PFSK-1 (cell line): ENCODE measurements around the gene NACAD.

Experiments
- FOXP2 ChIP-seq: optimal IDR thresholded peaks from 2 replicates; pipeline ENCODE3; 2011; ENCODE audit warnings: borderline replicate concordance, control low read depth, inconsistent platforms; ENCODE audit not compliant: insufficient read depth; ENCODE audit errors: extremely low read length, extremely low read depth
- POLR2AphosphoS5 ChIP-seq: IDR thresholded peaks from 2 replicates; pipeline ENCODE4 v1.6.1; 2012; ENCODE audit warnings: low read depth, mild to moderate bottlenecking, control low read depth, low read length, moderate library complexity
- SIN3A ChIP-seq: IDR thresholded peaks from 2 replicates; pipeline ENCODE4 v1.6.1; 2012; ENCODE audit warnings: mild to moderate bottlenecking, low read length, moderate library complexity, borderline replicate concordance; ENCODE audit not compliant: insufficient read depth
- TF ChIP-seq, protein P1 (sequence below), 2 experiments: IDR thresholded peaks; 2 replicates each; pipeline versions ENCODE4 v1.6.1 to v1.8.0; 2011 to 2012; ENCODE audit warnings: low read depth in 2 of 2, low read length in 2 of 2, control low read depth in 1 of 2, inconsistent platforms in 1 of 2, mild to moderate bottlenecking in 1 of 2, moderate library complexity in 1 of 2; ENCODE audit not compliant: insufficient read depth in 1 of 2

DNA sequence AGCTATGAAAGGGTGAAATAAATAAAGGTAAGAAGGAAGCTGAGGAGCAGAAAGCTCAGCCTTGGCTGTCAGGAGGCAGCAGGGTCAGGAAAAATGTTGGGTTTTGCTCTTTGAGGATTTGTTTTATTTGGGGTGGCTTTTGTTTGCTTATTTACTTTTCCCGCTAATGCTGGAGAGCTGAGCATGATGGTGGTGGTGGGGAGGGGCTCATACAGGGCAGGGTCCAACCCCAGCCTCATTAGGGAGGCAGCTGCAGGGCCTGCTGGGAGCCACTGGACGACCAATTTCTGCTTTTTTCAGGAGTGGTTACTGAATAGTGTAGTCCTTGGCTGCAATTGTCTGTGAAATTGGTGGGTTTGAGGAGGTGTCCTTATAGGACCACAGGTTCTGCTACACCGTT, 52.5 kb downstream of the NACAD start:
- TF ChIP-seq FOXP2, result no peak
- TF ChIP-seq, protein P1, sequence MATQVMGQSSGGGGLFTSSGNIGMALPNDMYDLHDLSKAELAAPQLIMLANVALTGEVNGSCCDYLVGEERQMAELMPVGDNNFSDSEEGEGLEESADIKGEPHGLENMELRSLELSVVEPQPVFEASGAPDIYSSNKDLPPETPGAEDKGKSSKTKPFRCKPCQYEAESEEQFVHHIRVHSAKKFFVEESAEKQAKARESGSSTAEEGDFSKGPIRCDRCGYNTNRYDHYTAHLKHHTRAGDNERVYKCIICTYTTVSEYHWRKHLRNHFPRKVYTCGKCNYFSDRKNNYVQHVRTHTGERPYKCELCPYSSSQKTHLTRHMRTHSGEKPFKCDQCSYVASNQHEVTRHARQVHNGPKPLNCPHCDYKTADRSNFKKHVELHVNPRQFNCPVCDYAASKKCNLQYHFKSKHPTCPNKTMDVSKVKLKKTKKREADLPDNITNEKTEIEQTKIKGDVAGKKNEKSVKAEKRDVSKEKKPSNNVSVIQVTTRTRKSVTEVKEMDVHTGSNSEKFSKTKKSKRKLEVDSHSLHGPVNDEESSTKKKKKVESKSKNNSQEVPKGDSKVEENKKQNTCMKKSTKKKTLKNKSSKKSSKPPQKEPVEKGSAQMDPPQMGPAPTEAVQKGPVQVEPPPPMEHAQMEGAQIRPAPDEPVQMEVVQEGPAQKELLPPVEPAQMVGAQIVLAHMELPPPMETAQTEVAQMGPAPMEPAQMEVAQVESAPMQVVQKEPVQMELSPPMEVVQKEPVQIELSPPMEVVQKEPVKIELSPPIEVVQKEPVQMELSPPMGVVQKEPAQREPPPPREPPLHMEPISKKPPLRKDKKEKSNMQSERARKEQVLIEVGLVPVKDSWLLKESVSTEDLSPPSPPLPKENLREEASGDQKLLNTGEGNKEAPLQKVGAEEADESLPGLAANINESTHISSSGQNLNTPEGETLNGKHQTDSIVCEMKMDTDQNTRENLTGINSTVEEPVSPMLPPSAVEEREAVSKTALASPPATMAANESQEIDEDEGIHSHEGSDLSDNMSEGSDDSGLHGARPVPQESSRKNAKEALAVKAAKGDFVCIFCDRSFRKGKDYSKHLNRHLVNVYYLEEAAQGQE (IDR thresholded peaks at IDR 0.05; ENCODE audit: insufficient read depth in 1 of 2, low read depth in 2 of 2, low read length in 2 of 2), result no peak
- no peak for TF ChIP-seq POLR2AphosphoS5
- no peak for TF ChIP-seq SIN3A
